Nephron (organoid): ENCODE measurements around the gene NEDD4L.

Experiments
- H3K27ac Mint-ChIP-seq, 3 experiments: 2 replicates each; pipeline ENCODE4 v1.8.0; 2020; ENCODE audit warnings: mixed read lengths in 3 of 3, mild to moderate bottlenecking in 2 of 3, moderate library complexity in 1 of 3
- H3K27me3 Mint-ChIP-seq: 2 replicates; pipeline ENCODE4 v1.8.0; 2021; ENCODE audit warnings: low read depth, mild to moderate bottlenecking, moderate library complexity, mixed read lengths
- H3K36me3 Mint-ChIP-seq: 2 replicates; pipeline ENCODE4 v1.8.0; 2020; ENCODE audit warnings: low read depth, mixed read lengths
- H3K4me1 Mint-ChIP-seq: 2 replicates; pipeline ENCODE4 v1.8.0; 2020; ENCODE audit warnings: mixed read lengths
- H3K4me3 Mint-ChIP-seq, 3 experiments: 2 replicates each; pipeline ENCODE4 v1.8.0; 2020; ENCODE audit warnings: mild to moderate bottlenecking in 3 of 3, mixed read lengths in 3 of 3, moderate library complexity in 2 of 3
- H3K9me3 Mint-ChIP-seq: 2 replicates; pipeline ENCODE4 v1.8.0; 2020; ENCODE audit warnings: mixed read lengths
- TF ChIP-seq, protein P1 (sequence below), 3 experiments: fragments of 200-600 bp; sonication (generic); IDR thresholded peaks; one replicate each; pipeline ENCODE4 v1.5.0; 2021; ENCODE audit warnings: antibody characterized with exemption in 3 of 3; ENCODE audit not compliant: unreplicated experiment in 3 of 3

Gene NEDD4L

DNA sequence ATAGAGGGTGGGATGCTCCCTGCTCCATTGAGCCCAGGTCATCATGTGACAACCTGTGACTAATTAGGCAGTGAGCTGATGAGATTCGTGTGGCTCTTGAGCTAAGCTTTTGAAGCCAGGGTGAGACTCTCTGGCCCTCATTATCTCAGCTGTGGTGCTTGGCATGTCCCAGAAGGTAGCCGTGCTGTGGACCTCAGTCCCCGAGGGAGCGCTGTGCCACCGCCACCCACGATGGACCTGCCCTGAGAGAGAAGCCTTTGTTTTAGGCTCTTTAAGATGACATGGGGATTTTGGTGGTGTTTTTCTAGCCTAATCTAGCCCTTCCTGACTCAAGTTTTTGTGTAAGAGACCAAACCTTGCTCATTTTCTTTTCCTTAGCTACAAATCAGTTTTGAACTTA is 66.4 kb downstream of the NEDD4L start:
- Mint-ChIP-seq H3K4me1 (peaks cover 10% of the 10 kb centered on the region), H3K27ac (no peak overlapping the region)

DNA sequence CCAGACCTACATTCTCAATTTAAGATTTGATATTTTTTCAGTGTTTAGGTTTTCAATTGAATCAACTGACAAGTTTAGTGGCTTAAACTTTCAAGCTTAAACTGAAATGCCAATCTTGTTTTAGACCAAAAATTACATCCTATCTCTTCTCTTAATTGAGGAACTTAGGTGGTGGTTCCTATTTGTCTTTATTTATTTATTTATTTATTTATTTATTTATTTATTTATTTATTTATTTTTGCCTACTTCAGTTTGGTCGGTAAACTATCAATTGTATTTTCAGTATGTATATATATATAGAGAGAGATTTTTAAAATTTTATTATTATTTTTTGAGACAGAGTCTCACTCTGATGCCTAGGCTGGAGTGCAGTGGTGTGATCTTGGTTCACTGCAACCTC is 68.1 kb downstream of the NEDD4L start:
- H3K27me3 Mint-ChIP-seq: no peaks in the 10 kb centered on the region
- peaks cover 15% of the 10 kb centered on the region for H3K4me1 Mint-ChIP-seq
- H3K9me3 Mint-ChIP-seq: no peaks in the 10 kb centered on the region
- no peak overlapping the region for H3K4me3 Mint-ChIP-seq
- TF ChIP-seq, protein P1, sequence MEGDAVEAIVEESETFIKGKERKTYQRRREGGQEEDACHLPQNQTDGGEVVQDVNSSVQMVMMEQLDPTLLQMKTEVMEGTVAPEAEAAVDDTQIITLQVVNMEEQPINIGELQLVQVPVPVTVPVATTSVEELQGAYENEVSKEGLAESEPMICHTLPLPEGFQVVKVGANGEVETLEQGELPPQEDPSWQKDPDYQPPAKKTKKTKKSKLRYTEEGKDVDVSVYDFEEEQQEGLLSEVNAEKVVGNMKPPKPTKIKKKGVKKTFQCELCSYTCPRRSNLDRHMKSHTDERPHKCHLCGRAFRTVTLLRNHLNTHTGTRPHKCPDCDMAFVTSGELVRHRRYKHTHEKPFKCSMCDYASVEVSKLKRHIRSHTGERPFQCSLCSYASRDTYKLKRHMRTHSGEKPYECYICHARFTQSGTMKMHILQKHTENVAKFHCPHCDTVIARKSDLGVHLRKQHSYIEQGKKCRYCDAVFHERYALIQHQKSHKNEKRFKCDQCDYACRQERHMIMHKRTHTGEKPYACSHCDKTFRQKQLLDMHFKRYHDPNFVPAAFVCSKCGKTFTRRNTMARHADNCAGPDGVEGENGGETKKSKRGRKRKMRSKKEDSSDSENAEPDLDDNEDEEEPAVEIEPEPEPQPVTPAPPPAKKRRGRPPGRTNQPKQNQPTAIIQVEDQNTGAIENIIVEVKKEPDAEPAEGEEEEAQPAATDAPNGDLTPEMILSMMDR (IDR thresholded peaks at IDR 0.05; ENCODE audit: unreplicated experiment in 3 of 3): no peak
- no peak overlapping the region for H3K27ac Mint-ChIP-seq
- H3K36me3 Mint-ChIP-seq: peaks cover 1% of the 10 kb centered on the region

More for the DNA sequence above, 66.4 kb downstream of the NEDD4L start:
- no peak overlapping the region for H3K4me3 Mint-ChIP-seq
- TF ChIP-seq, protein P1 (IDR thresholded peaks at IDR 0.05; ENCODE audit: unreplicated experiment in 3 of 3): no peak
- H3K27me3 Mint-ChIP-seq: no peaks in the 10 kb centered on the region
- H3K9me3 Mint-ChIP-seq: no peaks in the 10 kb centered on the region
- peaks cover 4% of the 10 kb centered on the region for H3K36me3 Mint-ChIP-seq

DNA sequence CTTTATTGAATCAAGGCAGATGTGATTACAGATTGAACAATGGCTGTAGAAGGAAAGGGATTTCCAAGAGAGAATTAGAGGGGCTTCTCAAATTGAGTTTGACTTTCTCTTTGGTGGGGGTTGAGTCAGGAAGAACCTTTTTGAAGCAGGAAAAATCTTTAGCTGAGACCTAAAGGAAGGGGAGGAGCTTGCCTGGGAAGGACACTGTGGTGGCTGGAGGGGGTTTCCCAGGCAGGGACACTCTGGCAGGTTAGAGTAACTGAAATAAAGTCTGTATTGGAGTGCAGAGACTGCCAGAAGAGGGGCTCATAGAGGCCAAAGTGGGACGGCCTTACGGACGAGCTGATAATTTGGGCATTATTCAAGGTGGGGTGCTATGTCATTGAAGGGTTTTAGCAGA is 69.3 kb downstream of the NEDD4L start:
- Mint-ChIP-seq H3K9me3 (no peaks in the 10 kb centered on the region), H3K27me3 (no peaks in the 10 kb centered on the region), H3K4me1 (peaks cover 26% of the 10 kb centered on the region), H3K4me3 (no peak overlapping the region), H3K36me3 (no peaks in the 10 kb centered on the region), H3K27ac (no peak overlapping the region)
- TF ChIP-seq, protein P1 (IDR thresholded peaks at IDR 0.05; ENCODE audit: unreplicated experiment in 3 of 3): no peak

DNA sequence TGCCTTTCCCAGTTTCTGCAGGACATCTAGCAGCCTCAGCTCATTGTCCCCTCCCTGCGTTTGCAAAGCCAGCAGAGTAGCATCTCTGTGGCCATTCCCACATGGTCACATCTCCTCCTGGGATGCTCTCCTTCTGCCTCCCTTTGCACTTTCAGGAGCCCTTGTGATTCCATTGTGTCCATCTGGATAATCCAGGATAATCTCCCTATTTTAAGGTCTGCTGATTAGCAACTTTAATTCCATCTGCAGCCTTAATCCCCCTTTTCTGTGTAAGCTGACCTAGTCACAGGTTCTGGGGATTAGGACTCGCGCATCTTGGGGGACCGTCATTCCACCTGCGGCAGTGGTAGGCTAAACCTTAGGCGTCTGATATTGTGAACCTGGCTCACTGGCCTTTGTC is 70.7 kb downstream of the NEDD4L start:
- no peaks in the 10 kb centered on the region for H3K9me3 Mint-ChIP-seq

DNA sequence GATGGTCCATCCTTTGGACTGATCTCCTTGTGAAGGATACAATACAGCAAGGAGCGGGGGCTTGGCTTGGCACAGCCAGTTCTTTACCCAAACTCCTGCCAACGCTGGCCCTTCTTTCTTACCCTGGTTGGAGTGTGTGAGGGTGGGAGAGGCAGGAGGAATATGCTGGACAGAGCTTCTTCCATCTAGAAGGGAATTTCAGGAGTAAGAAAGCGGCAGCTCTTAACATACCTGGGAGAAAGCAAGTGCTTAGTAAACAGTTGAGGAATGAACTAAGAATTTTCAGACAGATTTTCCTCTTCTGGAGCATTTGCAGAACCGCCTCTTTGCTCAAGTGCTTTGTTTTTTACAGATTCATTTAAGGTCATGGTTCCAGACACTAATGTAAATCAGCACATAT is 72.8 kb downstream of the NEDD4L start:
- Mint-ChIP-seq H3K4me3 (no peak overlapping the region), H3K9me3 (no peaks in the 10 kb centered on the region), H3K27ac (no peak overlapping the region), H3K36me3 (no peaks in the 10 kb centered on the region), H3K27me3 (no peaks in the 10 kb centered on the region), H3K4me1 (peaks cover 30% of the 10 kb centered on the region)
- TF ChIP-seq, protein P1 (IDR thresholded peaks at IDR 0.05; ENCODE audit: unreplicated experiment in 3 of 3): no peak

More for the DNA sequence above, 70.7 kb downstream of the NEDD4L start:
- no peak overlapping the region for H3K27ac Mint-ChIP-seq
- H3K27me3 Mint-ChIP-seq: no peaks in the 10 kb centered on the region
- peaks cover 30% of the 10 kb centered on the region for H3K4me1 Mint-ChIP-seq
- no peak overlapping the region for H3K4me3 Mint-ChIP-seq
- H3K36me3 Mint-ChIP-seq: no peaks in the 10 kb centered on the region
- TF ChIP-seq, protein P1 (IDR thresholded peaks at IDR 0.05; ENCODE audit: unreplicated experiment in 3 of 3): no peak

DNA sequence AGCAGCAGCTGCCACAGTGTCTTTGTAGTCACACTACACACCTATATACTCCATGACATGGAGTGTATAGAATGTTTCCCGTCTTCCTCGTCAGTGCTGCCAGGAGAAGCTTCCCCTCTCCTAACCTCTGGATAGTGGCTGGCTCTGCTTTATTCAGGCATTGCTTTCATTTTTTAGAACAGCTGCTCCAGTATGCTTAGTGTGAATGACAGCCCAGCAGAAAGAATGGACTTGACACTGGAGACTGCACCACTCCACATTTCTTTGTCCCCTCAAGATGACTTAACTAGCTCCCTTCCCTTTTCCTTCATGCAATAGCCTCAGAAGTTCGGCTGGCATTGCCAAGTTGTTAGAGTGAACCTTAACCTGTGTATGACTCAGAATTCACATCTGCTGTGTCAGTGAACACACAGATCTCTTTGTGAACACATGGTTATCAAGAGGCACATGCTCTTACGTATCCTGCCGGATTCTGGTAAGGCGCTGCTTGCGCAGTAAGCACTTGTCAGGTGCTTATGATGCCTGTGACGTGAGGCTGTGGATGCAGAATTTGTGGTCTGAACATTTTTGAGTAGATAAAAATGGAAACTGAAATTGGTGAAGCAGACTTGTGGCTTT is 73.9 kb downstream of the NEDD4L start:
- Mint-ChIP-seq H3K36me3 (no peaks in the 10 kb centered on the region), H3K27me3 (no peaks in the 10 kb centered on the region), H3K9me3 (no peaks in the 10 kb centered on the region), H3K27ac (peak overlapping the region; percentile 23 to 64 (median 42)), H3K4me3 (no peak overlapping the region), H3K4me1 (peaks cover 30% of the 10 kb centered on the region)
- TF ChIP-seq, protein P1 (IDR thresholded peaks at IDR 0.05; ENCODE audit: unreplicated experiment in 3 of 3): no peak
